MM.1S (cell line): Measurements from ENCODE around the gene TENM4.

Source experiments
- DNase-seq: peaks from one replicate; pipeline ENCODE4 v3.0.0-alpha.2; 2015
- H2AFZ ChIP-seq: fragments of 300-600 bp; sonication (generic); 2 replicates; pipeline ENCODE4 v1.6.0; 2016; ENCODE audit warnings: antibody characterized with exemption, low read length
- H3F3A ChIP-seq: fragments of 300-600 bp; sonication (generic); 2 replicates; pipeline ENCODE4 v1.6.1; 2016; ENCODE audit warnings: mild to moderate bottlenecking, antibody characterized with exemption, low read length, moderate library complexity, mixed read lengths; ENCODE audit not compliant: insufficient read depth
- H3K27ac ChIP-seq: fragments of 300-600 bp; sonication (generic); 2 replicates; pipeline ENCODE4 v1.5.1; 2016; ENCODE audit warnings: mild to moderate bottlenecking, low read length
- H3K27me3 ChIP-seq: fragments of 300-600 bp; sonication (generic); replicated peaks from 2 replicates; pipeline ENCODE4 v1.6.0; 2016; ENCODE audit warnings: low read length; ENCODE audit not compliant: insufficient read depth
- H3K36me3 ChIP-seq: fragments of 300-600 bp; sonication (generic); replicated peaks from 2 replicates; pipeline ENCODE4 v1.6.1; 2016; ENCODE audit warnings: mild to moderate bottlenecking, low read length, mixed read lengths; ENCODE audit not compliant: insufficient read depth
- H3K4me1 ChIP-seq: fragments of 300-600 bp; sonication (generic); 2 replicates; pipeline ENCODE4 v1.6.1; 2016; ENCODE audit warnings: low read length, mixed read lengths
- H3K4me2 ChIP-seq: fragments of 300-600 bp; sonication (generic); 2 replicates; pipeline ENCODE4 v1.6.0; 2016; ENCODE audit warnings: low read depth, low read length
- H3K4me3 ChIP-seq: fragments of 300-600 bp; sonication (generic); 2 replicates; pipeline ENCODE4 v1.5.1; 2016; ENCODE audit warnings: low read length, mixed read lengths
- H3K79me2 ChIP-seq: fragments of 300-600 bp; sonication (generic); 2 replicates; pipeline ENCODE4 v1.6.1; 2016; ENCODE audit warnings: mixed run types, low read length, mixed read lengths
- H3K9ac ChIP-seq: fragments of 300-600 bp; sonication (generic); 2 replicates; pipeline ENCODE4 v1.6.1; 2016; ENCODE audit warnings: low read length, mixed read lengths
- H3K9me2 ChIP-seq: fragments of 300-600 bp; sonication (generic); replicated peaks from 2 replicates; pipeline ENCODE4 v1.6.1; 2016; ENCODE audit warnings: mild to moderate bottlenecking, low read length, mixed read lengths; ENCODE audit not compliant: insufficient read depth
- H3K9me3 ChIP-seq: fragments of 300-600 bp; sonication (generic); replicated peaks from 2 replicates; pipeline ENCODE4 v1.6.1; 2016; ENCODE audit warnings: mild to moderate bottlenecking, low read length, mixed read lengths; ENCODE audit not compliant: insufficient read depth
- H4K20me1 ChIP-seq: fragments of 300-600 bp; sonication (generic); 2 replicates; pipeline ENCODE4 v1.6.1; 2016; ENCODE audit warnings: mild to moderate bottlenecking, low read length, moderate library complexity, mixed read lengths; ENCODE audit not compliant: insufficient read depth
- CTCF ChIP-seq: fragments of 300-600 bp; sonication (generic); IDR thresholded peaks from 2 replicates; pipeline ENCODE4 v1.5.1; 2016; ENCODE audit warnings: antibody characterized with exemption, low read length, mixed read lengths
- EZH2 ChIP-seq: fragments of 300-600 bp; sonication (generic); optimal IDR thresholded peaks from 2 replicates; pipeline ENCODE3; 2017; ENCODE audit warnings: low read depth, mild to moderate bottlenecking, antibody characterized with exemption, low read length, mixed read lengths
- EZH2phosphoT487 ChIP-seq: fragments of 300-600 bp; sonication (generic); IDR thresholded peaks from 2 replicates; pipeline ENCODE4 v1.6.1; 2018; ENCODE audit warnings: antibody characterized with exemption, low read length

Gene TENM4

DNA sequence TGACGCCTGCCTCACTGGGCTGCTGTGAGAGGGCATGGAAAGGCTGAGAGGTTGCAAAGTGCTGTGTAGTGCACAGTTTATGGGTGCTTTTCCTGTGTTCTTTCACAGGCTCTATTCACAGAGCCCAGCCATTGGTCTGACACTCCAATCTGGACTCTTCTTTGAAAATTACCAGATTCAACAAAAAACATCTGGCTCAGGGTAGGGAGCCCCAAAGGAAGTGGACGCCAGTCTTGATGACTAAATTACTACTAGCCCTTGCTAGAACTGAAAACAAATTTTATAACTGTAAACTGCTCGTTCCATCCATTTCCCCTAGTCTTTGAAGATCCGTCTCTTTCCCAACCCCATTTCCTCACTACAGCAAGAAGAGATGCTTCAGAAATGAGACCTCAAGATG is 178.6 kb downstream of the TENM4 start:
- H3K9me2 ChIP-seq: no peaks in the 10 kb centered on the region
- TF ChIP-seq EZH2phosphoT487 (no peak), EZH2 (no peak), CTCF (no peak)
- H4K20me1 ChIP-seq: no peaks in the 10 kb centered on the region
- H3K27ac ChIP-seq: no peak overlapping the region
- H3K27me3 ChIP-seq: no peaks in the 10 kb centered on the region
- H3K36me3 ChIP-seq: no peaks in the 10 kb centered on the region
- no peak overlapping the region for H3K9ac ChIP-seq
- no peak overlapping the region for H3K4me2 ChIP-seq
- no peaks in the 10 kb centered on the region for H3K79me2 ChIP-seq
- no peaks in the 10 kb centered on the region for H3F3A ChIP-seq
- H3K9me3 ChIP-seq: 0 out of 2 replicates have a peak, but pooled peaks cover 2% of the 10 kb centered on the region
- no peak for DNase-seq
- no peak overlapping the region for H3K4me3 ChIP-seq
- no peak overlapping the region for H2AFZ ChIP-seq
- no peaks in the 10 kb centered on the region for H3K4me1 ChIP-seq

GRCh38 chr11:79261684-79262083 is 179.1 kb downstream of the TENM4 start:
- H3F3A ChIP-seq: no peaks in the 10 kb centered on the region

DNA sequence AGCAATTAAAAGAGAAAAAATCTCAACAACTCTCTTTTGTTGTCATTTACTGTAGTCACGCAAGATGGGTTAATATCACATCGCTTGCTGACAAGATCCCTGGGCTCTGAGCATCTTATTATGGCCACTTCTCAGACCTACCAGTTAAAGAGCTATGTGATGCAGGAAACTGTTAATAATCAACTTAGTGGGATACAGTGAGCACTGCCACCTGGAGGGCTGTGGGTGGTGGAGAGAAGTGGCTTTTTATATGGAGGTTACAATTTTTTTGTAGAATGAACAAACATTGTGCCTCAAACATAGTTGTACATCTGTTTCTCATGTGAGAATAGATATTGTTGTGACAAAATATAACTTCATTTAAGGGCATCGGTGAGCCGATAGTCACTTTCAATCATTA is 181.0 kb downstream of the TENM4 start:
- H3F3A ChIP-seq: no peaks in the 10 kb centered on the region
- H3K4me1 ChIP-seq: no peaks in the 10 kb centered on the region
- no peak for TF ChIP-seq EZH2phosphoT487
- H2AFZ ChIP-seq: no peak overlapping the region
- no peak overlapping the region for H3K4me3 ChIP-seq
- H3K4me2 ChIP-seq: no peak overlapping the region
- DNase-seq: no peak
- no peaks in the 10 kb centered on the region for H3K36me3 ChIP-seq
- no peaks in the 10 kb centered on the region for H3K79me2 ChIP-seq
- no peak overlapping the region for H3K9ac ChIP-seq
- H3K27ac ChIP-seq: no peak overlapping the region
- H3K27me3 ChIP-seq: no peaks in the 10 kb centered on the region
- H3K9me2 ChIP-seq: no peaks in the 10 kb centered on the region
- H4K20me1 ChIP-seq: no peaks in the 10 kb centered on the region
- H3K9me3 ChIP-seq: no peaks in the 10 kb centered on the region

More at GRCh38 chr11:79261684-79262083, 179.1 kb downstream of the TENM4 start:
- no peak overlapping the region for H3K4me2 ChIP-seq
- H3K27me3 ChIP-seq: no peaks in the 10 kb centered on the region
- TF ChIP-seq EZH2phosphoT487: no peak
- no peak for TF ChIP-seq CTCF
- no peak for TF ChIP-seq EZH2
- no peaks in the 10 kb centered on the region for H3K79me2 ChIP-seq
- H3K9ac ChIP-seq: no peak overlapping the region
- H3K4me3 ChIP-seq: no peak overlapping the region
- no peak for DNase-seq
- H3K4me1 ChIP-seq: no peaks in the 10 kb centered on the region
- H3K36me3 ChIP-seq: no peaks in the 10 kb centered on the region
- H3K9me2 ChIP-seq: no peaks in the 10 kb centered on the region
- no peak overlapping the region for H2AFZ ChIP-seq
- no peaks in the 10 kb centered on the region for H4K20me1 ChIP-seq
- H3K9me3 ChIP-seq: 0 out of 2 replicates have a peak, but pooled peaks cover 2% of the 10 kb centered on the region
- H3K27ac ChIP-seq: no peak overlapping the region

DNA sequence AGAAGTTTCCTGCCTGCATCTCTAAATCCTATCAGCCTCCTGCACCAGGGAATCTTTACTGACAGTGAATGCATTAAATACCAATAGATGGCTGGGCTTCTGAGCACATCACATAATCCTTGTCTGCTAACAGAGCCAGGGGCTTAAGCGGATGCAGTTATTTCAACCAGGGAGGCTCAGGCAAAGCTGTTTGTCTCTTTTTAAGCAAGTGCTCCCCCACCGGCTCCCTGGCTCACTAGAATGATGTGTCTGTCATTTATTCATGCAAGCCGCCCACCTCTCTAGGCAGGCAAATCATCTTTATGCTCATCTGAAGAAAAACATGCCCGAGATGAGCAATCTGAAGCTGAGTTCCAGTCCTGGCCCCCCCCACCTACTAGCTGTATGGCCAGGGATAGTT is 182.3 kb downstream of the TENM4 start:
- H3K9ac ChIP-seq: no peak overlapping the region

More for the DNA sequence above, 182.3 kb downstream of the TENM4 start:
- TF ChIP-seq EZH2phosphoT487: no peak
- TF ChIP-seq EZH2: no peak
- TF ChIP-seq CTCF: no peak
- H3K4me2 ChIP-seq: no peak overlapping the region
- no peaks in the 10 kb centered on the region for H3K9me2 ChIP-seq
- H3F3A ChIP-seq: no peaks in the 10 kb centered on the region
- no peaks in the 10 kb centered on the region for H3K36me3 ChIP-seq
- H3K27me3 ChIP-seq: no peaks in the 10 kb centered on the region
- no peaks in the 10 kb centered on the region for H4K20me1 ChIP-seq
- H3K4me1 ChIP-seq: no peaks in the 10 kb centered on the region
- H3K4me3 ChIP-seq: no peak overlapping the region
- no peak overlapping the region for H3K27ac ChIP-seq
- no peaks in the 10 kb centered on the region for H3K79me2 ChIP-seq
- no peak overlapping the region for H2AFZ ChIP-seq
- DNase-seq: no peak
- H3K9me3 ChIP-seq: no peaks in the 10 kb centered on the region
